OCI-LY1 (cell line): ENCODE results near the gene ABCC4.
"Not testable (repeated sequence)": the region's sequence is repeated elsewhere in the genome, so short reads cannot be mapped to it uniquely, and the experiment has no call there.

Experiments used
- H2AFZ ChIP-seq: fragments of 200-600 bp; sonication (generic), shearing (Covaris generic); 2 replicates; pipeline ENCODE4 v1.6.0; 2014; ENCODE audit warnings: antibody characterized with exemption, mild to moderate bottlenecking, low read length
- H3F3A ChIP-seq: fragments of 200-600 bp; sonication (generic), shearing (Covaris generic); 2 replicates; pipeline ENCODE4 v1.6.0; 2014; ENCODE audit warnings: mild to moderate bottlenecking, antibody characterized with exemption, low read length, moderate library complexity; ENCODE audit not compliant: insufficient read depth
- H3K27ac ChIP-seq: fragments of 200-600 bp; sonication (generic); 2 replicates; pipeline ENCODE4 v1.5.1; 2014; ENCODE audit warnings: low read length, mixed run types, mild to moderate bottlenecking, low read depth; ENCODE audit not compliant: poor library complexity, severe bottlenecking
- H3K27me3 ChIP-seq: fragments of 200-600 bp; sonication (generic); 2 replicates; pipeline ENCODE4 v1.6.0; 2014; ENCODE audit warnings: antibody characterized with exemption, mild to moderate bottlenecking, low read length, moderate library complexity; ENCODE audit not compliant: insufficient read depth
- H3K36me3 ChIP-seq: fragments of 200-600 bp; sonication (generic); 2 replicates; pipeline ENCODE4 v1.6.1; 2014; ENCODE audit warnings: mild to moderate bottlenecking, antibody characterized with exemption, low read length, moderate library complexity, mixed read lengths; ENCODE audit not compliant: insufficient read depth
- H3K4me1 ChIP-seq: fragments of 200-600 bp; sonication (generic); 2 replicates; pipeline ENCODE4 v1.5.1; 2014; ENCODE audit warnings: mild to moderate bottlenecking, low read length, moderate library complexity; ENCODE audit not compliant: insufficient read depth, severe bottlenecking
- H3K4me2 ChIP-seq: fragments of 200-600 bp; sonication (generic), shearing (Covaris generic); 2 replicates; pipeline ENCODE4 v1.6.1; 2014; ENCODE audit warnings: low read length
- H3K4me3 ChIP-seq: fragments of 200-600 bp; sonication (generic); 2 replicates; pipeline ENCODE4 v1.5.1; 2014; ENCODE audit warnings: low read length, low read depth, mild to moderate bottlenecking, mixed read lengths; ENCODE audit not compliant: poor library complexity, severe bottlenecking
- H3K79me2 ChIP-seq: fragments of 200-600 bp; shearing (Covaris generic); 2 replicates; pipeline ENCODE4 v1.6.1; 2016; ENCODE audit warnings: mixed run types, low read length, mixed read lengths; ENCODE audit not compliant: insufficient read depth
- H3K9ac ChIP-seq: fragments of 200-600 bp; sonication (generic), shearing (Covaris generic); 2 replicates; pipeline ENCODE4 v1.6.1; 2014; ENCODE audit warnings: mild to moderate bottlenecking, low read length, mixed read lengths
- H3K9me2 ChIP-seq: fragments of 200-600 bp; sonication (generic), shearing (Covaris generic); 2 replicates; pipeline ENCODE4 v1.6.1; 2014; ENCODE audit warnings: low read depth, mild to moderate bottlenecking, low read length, mixed read lengths
- H3K9me3 ChIP-seq: fragments of 200-600 bp; shearing (Covaris generic); 2 replicates; pipeline ENCODE4 v1.6.1; 2014; ENCODE audit warnings: low read length, mixed read lengths
- H4K20me1 ChIP-seq: fragments of 200-600 bp; sonication (generic), shearing (Covaris generic); 2 replicates; pipeline ENCODE4 v1.6.0; 2016; ENCODE audit warnings: mild to moderate bottlenecking, low read length; ENCODE audit not compliant: insufficient read depth
- CTCF ChIP-seq: fragments of 200-600 bp; sonication (generic), shearing (Covaris generic); IDR thresholded peaks from 2 replicates; pipeline ENCODE4 v1.5.1; 2017; ENCODE audit warnings: mild to moderate bottlenecking, antibody characterized with exemption, low read length, moderate library complexity, mixed read lengths
- EZH2 ChIP-seq: fragments of 200-600 bp; sonication (generic), shearing (Covaris generic); IDR thresholded peaks from 2 replicates; pipeline ENCODE4 v1.8.0; 2017; ENCODE audit warnings: borderline replicate concordance, mixed run types, mild to moderate bottlenecking, antibody characterized with exemption, low read length, moderate library complexity, mixed read lengths

Gene ABCC4

GRCh38 chr13:95174517-95174916 lies 126.7 kb downstream of the ABCC4 start:
- H3K4me2 ChIP-seq: no peak overlapping the region
- H3K9ac ChIP-seq: no peak overlapping the region
- H3K27ac ChIP-seq: no peak overlapping the region
- H3K27me3 ChIP-seq: no peaks in the 10 kb centered on the region
- no peaks in the 10 kb centered on the region for H4K20me1 ChIP-seq
- no peaks in the 10 kb centered on the region for H3K9me3 ChIP-seq
- no peak overlapping the region for H2AFZ ChIP-seq
- no peak for TF ChIP-seq EZH2
- no peak for TF ChIP-seq CTCF
- H3K36me3 ChIP-seq: peaks cover 43% of the 10 kb centered on the region
- H3F3A ChIP-seq: no peaks in the 10 kb centered on the region
- H3K9me2 ChIP-seq: no peaks in the 10 kb centered on the region
- H3K79me2 ChIP-seq: no peaks in the 10 kb centered on the region
- peaks cover 6% of the 10 kb centered on the region for H3K4me1 ChIP-seq
- no peak overlapping the region for H3K4me3 ChIP-seq

GRCh38 chr13:95168191-95168590 lies 133.1 kb downstream of the ABCC4 start:
- TF ChIP-seq EZH2 (no peak), CTCF (no peak)

DNA sequence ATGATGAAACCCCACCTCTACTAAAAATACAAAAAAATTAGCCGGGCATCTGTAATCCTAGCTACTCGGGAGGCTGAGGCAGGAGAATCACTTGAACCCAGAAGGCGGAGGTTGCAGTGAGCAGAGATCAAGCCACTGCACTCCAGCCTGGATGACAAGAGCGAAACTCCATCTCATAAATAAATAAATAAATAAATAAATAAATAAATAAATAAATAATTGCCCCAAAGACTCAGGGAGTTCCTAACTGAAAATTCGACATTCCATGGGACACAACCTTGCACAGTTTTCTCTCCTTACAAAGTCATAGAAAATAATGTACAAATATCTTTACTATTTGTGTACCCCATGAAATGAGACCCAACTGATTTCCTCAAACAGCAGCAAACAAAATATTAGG lies 134.2 kb downstream of the ABCC4 start:
- not testable (repeated sequence) for H3K79me2 ChIP-seq, H3K27ac ChIP-seq, H3K27me3 ChIP-seq, H3K4me3 ChIP-seq, H3F3A ChIP-seq, H3K4me1 ChIP-seq, H3K4me2 ChIP-seq, H3K9ac ChIP-seq, H4K20me1 ChIP-seq, H2AFZ ChIP-seq, H3K9me2 ChIP-seq, H3K9me3 ChIP-seq
- H3K36me3 ChIP-seq: peaks cover 33% of the 10 kb centered on the region

More at GRCh38 chr13:95168191-95168590, 133.1 kb downstream of the ABCC4 start:
- H3K4me3 ChIP-seq: no peak overlapping the region
- no peaks in the 10 kb centered on the region for H3K79me2 ChIP-seq
- H3F3A ChIP-seq: no peaks in the 10 kb centered on the region
- H4K20me1 ChIP-seq: no peaks in the 10 kb centered on the region
- H3K27ac ChIP-seq: no peak overlapping the region
- no peak overlapping the region for H2AFZ ChIP-seq
- H3K4me1 ChIP-seq: no peaks in the 10 kb centered on the region
- H3K9ac ChIP-seq: no peak overlapping the region
- no peaks in the 10 kb centered on the region for H3K9me3 ChIP-seq
- no peak overlapping the region for H3K4me2 ChIP-seq
- H3K27me3 ChIP-seq: no peaks in the 10 kb centered on the region
- no peaks in the 10 kb centered on the region for H3K9me2 ChIP-seq
- peaks cover 33% of the 10 kb centered on the region for H3K36me3 ChIP-seq

- Histone ChIP-seq H2AFZ (no peak overlapping the region), H3K27me3 (no peaks in the 10 kb centered on the region), H3K9me3 (no peaks in the 10 kb centered on the region), H3K79me2 (no peaks in the 10 kb centered on the region), H4K20me1 (no peaks in the 10 kb centered on the region), H3K27ac (no peak overlapping the region), H3K36me3 (peaks cover 34% of the 10 kb centered on the region; the same call in 1 of the 2 replicates), H3K4me3 (no peak overlapping the region), H3F3A (no peaks in the 10 kb centered on the region), H3K9ac (no peak overlapping the region), H3K9me2 (no peaks in the 10 kb centered on the region), H3K4me1 (no peaks in the 10 kb centered on the region), H3K4me2 (no peak overlapping the region)
- TF ChIP-seq CTCF (no peak), EZH2 (no peak)
These were observed 136.4 kb downstream of the ABCC4 start for GRCh38 chr13:95164830-95165229.
